ENCODE measurements around the gene MAML3.
"Not testable (repeated sequence)": the region's sequence is repeated elsewhere in the genome, so short reads cannot be mapped to it uniquely, and the experiment has no call there.

The MAML3 gene

DNA sequence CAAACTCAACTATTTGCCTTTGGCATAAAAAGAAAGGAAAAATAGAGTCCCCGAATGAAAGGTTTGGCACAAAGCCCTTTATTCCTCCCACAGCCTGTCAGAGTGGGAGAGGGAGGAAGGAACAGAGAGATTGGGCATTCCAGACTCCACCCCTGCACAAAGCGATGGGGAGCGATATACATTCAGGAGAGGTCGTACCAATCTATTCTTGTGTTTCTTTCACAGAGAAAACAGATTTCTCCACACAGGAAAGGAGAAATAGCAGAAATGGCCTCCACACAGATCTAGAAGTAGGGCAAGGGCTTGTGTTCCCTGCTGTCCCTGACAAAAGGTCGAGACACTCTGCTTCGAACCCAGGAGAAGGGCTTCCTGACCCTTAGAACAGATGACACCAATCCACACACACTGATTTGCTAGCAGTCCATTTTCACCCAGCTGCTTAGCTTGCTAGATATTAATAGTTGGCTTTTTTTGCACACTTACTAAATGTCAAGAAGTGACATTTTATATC is 197.4 kb downstream of the MAML3 start:
- no peak for DNase-seq

DNA sequence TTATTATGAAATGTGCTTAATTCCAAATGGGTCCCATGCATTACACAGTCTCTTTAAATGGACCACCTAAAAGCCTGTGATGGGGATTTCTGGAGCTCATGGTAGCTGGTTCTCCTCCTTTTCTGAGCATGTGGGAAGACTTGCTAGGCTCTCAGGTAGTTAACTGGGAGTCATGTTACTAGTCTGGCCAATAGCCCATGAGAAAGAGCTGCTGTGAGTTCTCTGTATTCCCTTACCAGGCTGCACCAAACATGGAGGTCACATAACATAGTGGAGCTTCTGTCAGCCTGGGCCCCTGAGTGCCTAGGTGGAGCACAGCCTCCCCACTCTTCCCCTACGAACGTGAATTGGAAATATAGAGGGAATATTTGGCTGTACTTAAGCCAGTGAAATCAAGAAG is 198.4 kb downstream of the MAML3 start:
- peak; percentile 55 for DNase-seq

DNA sequence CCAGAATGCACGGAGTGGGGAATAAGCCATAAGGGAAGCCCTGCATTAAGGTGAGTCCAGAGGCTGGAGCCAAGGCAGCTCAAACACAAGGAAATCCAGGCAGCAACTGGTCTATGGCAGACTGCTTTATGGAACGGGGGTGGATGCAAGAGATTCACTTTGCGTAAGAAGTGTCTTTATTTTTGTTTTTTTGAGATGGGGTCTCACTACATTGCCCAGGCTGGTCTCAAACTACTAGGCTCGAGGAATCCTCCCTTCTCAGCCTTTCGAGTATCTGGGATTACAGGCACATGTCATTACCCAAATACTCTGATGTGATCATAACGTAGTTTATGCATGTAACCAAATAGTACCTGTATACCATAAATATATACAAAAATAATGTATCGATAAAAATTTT is 199.5 kb downstream of the MAML3 start:
- DNase-seq, result no peak

GRCh38 chr4:139951021-139951420 is 203.0 kb downstream of the MAML3 start:
- DNase-seq, result no peak

- no peak for DNase-seq
These were observed 203.4 kb downstream of the MAML3 start for GRCh38 chr4:139950568-139950967.

GRCh38 chr4:139944916-139945315 is 209.1 kb downstream of the MAML3 start:
- not testable (repeated sequence) for DNase-seq

DNA sequence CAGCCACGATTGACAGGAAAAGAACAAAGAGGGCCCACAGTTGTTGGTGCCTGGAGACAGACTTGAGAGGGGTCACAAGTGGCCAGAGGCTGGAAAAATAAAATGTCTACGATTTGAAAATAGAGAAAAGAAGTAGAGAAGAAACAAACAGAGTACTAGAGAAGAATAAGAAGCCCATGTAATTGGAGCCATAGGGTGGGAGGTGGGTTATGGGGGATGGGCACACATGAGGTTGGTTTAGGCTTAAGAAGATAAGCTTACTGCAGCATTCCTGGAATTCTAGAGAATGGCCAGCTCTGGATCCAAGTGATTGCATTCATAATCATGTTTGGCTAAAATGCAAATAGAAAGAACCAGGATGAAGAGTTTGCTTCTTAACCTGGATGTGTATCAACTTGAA is 210.7 kb downstream of the MAML3 start:
- no peak for DNase-seq

GRCh38 chr4:139942241-139942640 is 211.7 kb downstream of the MAML3 start:
- DNase-seq, result no peak

GRCh38 chr4:139940600-139940999 is 213.4 kb downstream of the MAML3 start:
- DNase-seq, result no peak

DNA sequence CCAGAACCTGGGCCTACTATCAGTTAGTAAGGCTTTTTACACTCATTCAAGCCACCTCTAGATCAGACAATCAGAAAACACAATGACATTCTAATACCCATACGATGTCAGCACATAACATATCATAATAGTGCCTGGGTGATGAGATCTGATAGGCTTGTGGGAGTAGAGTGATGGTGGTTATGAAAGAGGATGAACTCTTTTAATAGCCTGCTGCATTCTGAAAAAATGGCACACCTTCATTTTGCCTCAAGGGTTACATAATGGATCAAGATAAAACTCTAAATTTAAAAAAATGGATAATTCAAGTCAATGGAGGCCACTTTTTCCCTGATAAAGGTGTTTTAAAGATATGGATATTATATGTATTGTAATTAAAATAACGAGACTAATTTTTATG is 215.6 kb downstream of the MAML3 start:
- DNase-seq, result no peak

DNA sequence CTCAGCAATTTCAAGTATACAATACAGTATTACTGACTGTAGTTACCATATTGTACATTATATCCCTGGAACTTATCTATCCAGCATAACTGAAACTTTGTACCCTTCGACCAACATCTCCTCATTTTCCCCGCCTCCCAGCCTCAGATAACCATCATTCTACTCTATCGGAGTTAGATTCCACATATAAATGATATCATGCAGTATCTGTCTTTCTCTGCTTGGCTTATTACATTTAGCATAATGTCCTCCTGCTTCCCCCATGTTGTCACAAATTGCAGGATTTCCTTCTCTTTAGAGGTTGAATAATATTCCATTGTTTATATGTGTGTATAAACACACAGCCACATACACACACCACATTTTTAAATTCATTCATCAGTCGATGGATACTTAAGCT is 218.1 kb downstream of the MAML3 start:
- no peak for DNase-seq

- no peak for DNase-seq
These were observed 219.2 kb downstream of the MAML3 start for GRCh38 chr4:139934708-139935195.

- no peak for DNase-seq
These were observed 219.8 kb downstream of the MAML3 start for GRCh38 chr4:139934057-139934707.

GRCh38 chr4:139933541-139933940 is 220.4 kb downstream of the MAML3 start:
- no peak for DNase-seq

GRCh38 chr4:139933104-139933503 is 220.9 kb downstream of the MAML3 start:
- no peak for DNase-seq

- DNase-seq, result no peak
These were observed 229.2 kb downstream of the MAML3 start for GRCh38 chr4:139924782-139925181.

DNA sequence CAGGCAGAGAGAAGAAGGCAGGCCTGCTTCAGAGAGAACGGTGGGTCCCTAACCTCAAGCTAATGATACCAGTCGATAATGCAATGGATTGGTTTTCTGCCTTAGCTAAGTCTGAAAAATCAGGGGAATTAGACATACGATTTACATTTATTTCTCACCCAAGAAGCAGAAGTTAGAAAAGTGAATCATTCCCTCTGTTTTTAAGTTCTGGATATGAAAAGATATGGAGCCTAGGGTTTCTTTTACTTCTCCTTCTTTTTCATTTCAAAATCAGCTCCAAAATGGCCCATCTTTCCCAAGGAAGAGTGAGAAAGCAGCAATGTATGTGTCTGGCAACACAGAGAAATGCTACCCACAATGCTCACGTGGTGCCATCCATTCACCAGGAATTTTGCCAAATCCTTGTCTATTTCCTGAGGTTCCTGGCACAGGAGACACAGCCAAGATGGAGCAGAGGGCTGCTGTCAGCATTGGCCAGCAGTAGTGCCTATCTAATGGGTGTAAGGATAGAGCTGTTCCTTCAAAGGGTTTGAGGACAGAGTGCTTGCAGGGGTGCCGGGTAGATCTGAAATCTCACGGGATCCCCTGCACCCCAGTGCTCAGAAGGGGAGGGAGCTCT is 231.5 kb downstream of the MAML3 start:
- DNase-seq, result peak; percentile 77

DNA sequence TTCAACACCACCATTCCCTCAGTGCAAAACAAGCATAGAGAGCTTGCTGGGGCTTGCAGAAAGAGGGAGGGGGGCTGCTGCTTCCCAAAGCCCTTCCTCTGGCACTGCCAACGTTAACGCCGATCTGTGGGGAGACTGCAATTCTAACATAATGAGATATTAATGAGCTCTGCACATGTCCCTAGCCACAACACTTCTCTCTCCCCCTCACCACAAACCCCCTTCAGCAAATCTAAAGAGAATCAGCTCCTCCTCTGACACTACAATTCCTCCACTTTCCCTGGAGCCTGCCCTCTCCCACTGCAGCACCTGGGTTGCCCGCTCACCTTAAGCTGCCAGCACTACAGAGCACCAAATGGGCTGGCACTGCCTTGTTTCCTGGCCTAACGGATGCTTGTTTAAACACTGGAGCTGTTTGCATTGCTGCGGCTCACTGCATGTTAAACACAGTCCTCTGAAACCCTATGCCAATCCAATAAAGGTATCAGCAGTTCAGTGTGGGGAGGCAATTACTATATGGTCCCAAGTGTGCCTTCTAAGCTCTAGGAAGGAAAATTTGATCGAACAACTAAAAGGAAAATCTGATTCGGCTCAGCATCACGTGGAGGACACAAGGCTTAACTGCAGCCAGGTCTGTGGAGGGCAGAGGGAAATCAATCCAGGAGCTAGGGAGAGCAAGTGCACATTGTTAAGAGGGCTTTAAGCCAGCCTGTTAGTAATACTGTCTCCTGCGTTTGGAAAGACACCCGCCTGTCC is 232.4 kb downstream of the MAML3 start:
- DNase-seq, result peak; percentile 99

DNA sequence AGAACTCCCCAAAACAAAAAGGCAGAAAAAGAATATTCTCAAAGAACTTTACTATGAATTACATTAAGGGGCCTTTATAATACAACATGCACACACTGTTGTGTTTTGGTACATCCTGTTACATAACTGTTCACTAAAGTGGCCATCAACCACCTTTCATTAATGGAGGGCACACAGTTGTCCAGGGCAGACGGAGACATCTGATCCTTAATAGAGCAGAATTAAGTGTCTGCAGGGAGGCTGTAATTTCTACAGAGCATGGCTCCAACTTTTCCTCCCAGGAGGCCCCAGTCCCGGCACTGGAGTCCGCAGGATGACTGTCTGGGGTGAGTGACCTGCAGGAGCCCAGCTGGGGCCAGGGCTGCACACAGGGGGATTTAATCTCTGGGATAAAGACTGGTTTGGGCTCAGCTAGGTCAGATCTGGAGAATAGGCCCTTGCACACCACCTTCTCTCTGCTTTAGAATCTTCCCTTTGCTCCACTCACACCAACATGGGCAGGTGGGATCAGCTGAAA is 233.4 kb downstream of the MAML3 start:
- DNase-seq, result no peak

DNA sequence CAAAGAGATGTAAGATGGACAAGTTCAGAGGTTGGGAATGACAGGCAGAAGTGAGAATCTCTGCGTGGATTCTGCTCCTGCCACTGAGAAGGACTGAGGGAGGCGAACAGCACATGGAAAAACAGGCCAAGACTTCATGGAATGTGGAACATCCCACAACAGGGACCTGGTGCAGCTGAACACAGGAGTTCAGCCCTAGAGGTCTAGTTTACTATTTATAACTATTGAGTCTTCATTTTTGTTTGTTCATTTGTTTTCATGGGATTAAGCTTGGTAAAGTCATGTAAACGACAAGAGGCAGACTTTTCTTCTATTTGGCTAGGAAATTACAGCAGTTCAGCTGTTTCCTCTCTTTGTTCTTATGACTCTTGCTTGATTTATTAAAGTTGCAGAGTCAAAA is 234.5 kb downstream of the MAML3 start:
- DNase-seq, result no peak

GRCh38 chr4:139919004-139919403 is 235.0 kb downstream of the MAML3 start:
- no peak for DNase-seq

- no peak for DNase-seq
These were observed 235.4 kb downstream of the MAML3 start for GRCh38 chr4:139918591-139918990.

DNA sequence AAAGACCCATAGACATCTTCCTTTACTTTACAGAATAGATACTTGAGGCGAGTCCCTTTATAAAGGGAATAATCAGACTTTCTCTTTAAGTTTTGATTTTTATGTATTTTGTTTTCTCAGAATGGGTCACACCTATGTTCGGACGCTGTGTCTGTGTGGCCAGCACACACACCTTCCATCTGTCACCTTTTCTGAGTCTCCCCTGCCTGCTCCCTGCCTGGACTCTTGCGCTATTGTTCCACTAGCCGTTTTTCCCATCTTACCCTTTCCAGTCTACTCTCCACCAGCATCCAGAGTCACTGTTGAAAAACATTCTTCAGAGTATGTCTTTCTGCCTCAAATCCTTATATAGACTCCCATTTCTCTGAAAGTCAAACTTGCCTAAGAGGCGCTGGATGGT is 236.1 kb downstream of the MAML3 start:
- DNase-seq, result no peak

- no peak for DNase-seq
These were observed 237.9 kb downstream of the MAML3 start for GRCh38 chr4:139916041-139916440.

All from NCI-H2029 treated with DMSO at 0.1 percent for 48 hours (cell line).